Parathyroid adenoma (tissue), 2 donors: ENCODE data around the gene POU2AF2.

Experiments used
- H2AFZ ChIP-seq: fragments of 300-600 bp; sonication (generic); one replicate; pipeline ENCODE4 v1.7.0; 2017; ENCODE audit warnings: antibody characterized with exemption, mild to moderate bottlenecking
- H3K27ac ChIP-seq: fragments of 300-600 bp; sonication (generic); one replicate; pipeline ENCODE4 v1.7.0; 2017
- H3K27me3 ChIP-seq: fragments of 300-600 bp; sonication (generic); one replicate; pipeline ENCODE4 v1.7.0; 2017; ENCODE audit warnings: low read length; ENCODE audit not compliant: control insufficient read depth, insufficient read depth
- H3K36me3 ChIP-seq: fragments of 300-600 bp; sonication (generic); one replicate; pipeline ENCODE4 v1.7.0; 2017; ENCODE audit warnings: low read length; ENCODE audit not compliant: control insufficient read depth, insufficient read depth
- H3K4me1 ChIP-seq: fragments of 300-600 bp; sonication (generic); one replicate; pipeline ENCODE4 v1.7.0; 2017; ENCODE audit warnings: control low read depth
- H3K4me2 ChIP-seq: fragments of 300-600 bp; sonication (generic); one replicate; pipeline ENCODE4 v1.7.0; 2017; ENCODE audit warnings: low read length
- H3K4me3 ChIP-seq: fragments of 300-600 bp; sonication (generic); one replicate; pipeline ENCODE4 v1.7.0; 2017; ENCODE audit warnings: low read depth, low read length
- H3K79me2 ChIP-seq: fragments of 300-600 bp; sonication (generic); one replicate; pipeline ENCODE4 v1.7.0; 2017; ENCODE audit warnings: control low read depth
- H3K9ac ChIP-seq: fragments of 300-600 bp; sonication (generic); one replicate; pipeline ENCODE4 v1.7.0; 2017; ENCODE audit warnings: mild to moderate bottlenecking
- H3K9me3 ChIP-seq: fragments of 300-600 bp; sonication (generic); one replicate; pipeline ENCODE4 v1.7.0; 2017; ENCODE audit warnings: low read length; ENCODE audit not compliant: control insufficient read depth
- CTCF ChIP-seq: fragments of 300-600 bp; sonication (generic); IDR thresholded peaks from one replicate; pipeline ENCODE4 v1.7.0; 2017; ENCODE audit warnings: antibody characterized with exemption, mild to moderate bottlenecking
- donor health status: primary hyperparathyroidism.

The POU2AF2 gene

DNA sequence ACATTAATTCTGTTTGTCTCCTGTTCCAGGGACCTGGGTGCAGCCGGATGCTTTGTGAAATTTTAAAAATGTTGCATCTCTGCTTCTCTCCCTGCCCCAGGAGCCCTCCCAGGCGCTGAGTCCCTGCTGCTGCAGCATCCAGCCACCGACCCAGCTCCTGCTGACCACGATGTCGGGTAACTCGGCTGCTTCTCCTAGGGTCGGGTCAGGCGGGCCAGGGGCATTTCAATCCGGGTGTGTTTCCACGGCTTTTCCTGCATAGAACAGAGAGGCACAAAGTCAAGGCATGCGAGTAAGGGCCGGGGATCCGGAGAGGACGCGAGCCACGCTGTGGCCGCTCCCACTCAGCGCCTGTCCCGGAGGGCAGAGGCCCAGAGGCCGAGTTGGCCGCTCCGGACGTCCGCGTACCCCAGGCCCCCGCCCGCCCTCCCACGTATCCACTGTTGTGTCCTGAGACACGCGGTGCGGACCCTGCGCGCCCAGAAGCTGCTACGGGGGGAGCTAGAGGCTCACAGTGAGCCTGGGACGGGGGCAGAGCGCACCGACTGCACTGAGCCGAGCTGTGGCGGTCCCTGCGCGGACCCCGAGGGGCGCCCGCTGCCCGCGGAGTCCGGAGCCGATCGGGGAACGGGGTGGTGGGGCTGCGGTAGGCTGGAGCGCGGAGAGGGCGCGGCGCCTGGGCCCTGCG, 53.0 kb downstream of the POU2AF2 start, which contains the start of gene POU2AF3:
POU2AF3 (plus strand) TSS at position 134 of the 688 bp plus-strand sequence; CDS start at position 170, 36 bp downstream.
- Histone ChIP-seq H3K4me1 (peaks cover 24% of the 10 kb centered on the region), H3K9me3 (no peaks in the 10 kb centered on the region), H3K27me3 (no peaks in the 10 kb centered on the region), H3K36me3 (no peaks in the 10 kb centered on the region), H3K9ac (peak within 1 kb of the TSS; percentile 80), H3K79me2 (no peaks in the 10 kb centered on the region), H3K4me3 (peak within 1 kb of the TSS; percentile 72), H3K27ac (peak within 1 kb of the TSS; percentile 96), H2AFZ (peak within 1 kb of the TSS; percentile 94), H3K4me2 (peak within 1 kb of the TSS; percentile 78)
- TF ChIP-seq CTCF, result no peak

GRCh38 chr11:111299101-111300026, 53.8 kb downstream of the POU2AF2 start:
- peak overlapping the region; percentile 96 for H3K27ac ChIP-seq
- H3K79me2 ChIP-seq, result no peaks in the 10 kb centered on the region
- H3K9me3 ChIP-seq, result no peaks in the 10 kb centered on the region
- H3K4me3 ChIP-seq, result peak overlapping the region; percentile 72
- H3K36me3 ChIP-seq, result no peaks in the 10 kb centered on the region
- peaks cover 19% of the 10 kb centered on the region for H3K4me1 ChIP-seq
- H3K4me2 ChIP-seq, result peak overlapping the region; percentile 78
- H3K27me3 ChIP-seq, result no peaks in the 10 kb centered on the region
- peak; percentile 61 for TF ChIP-seq CTCF
- peak overlapping the region; percentile 80 for H3K9ac ChIP-seq
- peak overlapping the region; percentile 94 for H2AFZ ChIP-seq

- Histone ChIP-seq H3K4me3 (peak overlapping the region; percentile 72), H3K4me1 (peaks cover 17% of the 10 kb centered on the region), H3K36me3 (no peaks in the 10 kb centered on the region), H3K27me3 (no peaks in the 10 kb centered on the region), H3K27ac (peak overlapping the region; percentile 96), H3K9ac (no peak overlapping the region), H3K79me2 (no peaks in the 10 kb centered on the region), H2AFZ (peak overlapping the region; percentile 42), H3K4me2 (peak overlapping the region; percentile 78), H3K9me3 (no peaks in the 10 kb centered on the region)
- no peak for TF ChIP-seq CTCF
These were observed 55.0 kb downstream of the POU2AF2 start for GRCh38 chr11:111300569-111300968.

DNA sequence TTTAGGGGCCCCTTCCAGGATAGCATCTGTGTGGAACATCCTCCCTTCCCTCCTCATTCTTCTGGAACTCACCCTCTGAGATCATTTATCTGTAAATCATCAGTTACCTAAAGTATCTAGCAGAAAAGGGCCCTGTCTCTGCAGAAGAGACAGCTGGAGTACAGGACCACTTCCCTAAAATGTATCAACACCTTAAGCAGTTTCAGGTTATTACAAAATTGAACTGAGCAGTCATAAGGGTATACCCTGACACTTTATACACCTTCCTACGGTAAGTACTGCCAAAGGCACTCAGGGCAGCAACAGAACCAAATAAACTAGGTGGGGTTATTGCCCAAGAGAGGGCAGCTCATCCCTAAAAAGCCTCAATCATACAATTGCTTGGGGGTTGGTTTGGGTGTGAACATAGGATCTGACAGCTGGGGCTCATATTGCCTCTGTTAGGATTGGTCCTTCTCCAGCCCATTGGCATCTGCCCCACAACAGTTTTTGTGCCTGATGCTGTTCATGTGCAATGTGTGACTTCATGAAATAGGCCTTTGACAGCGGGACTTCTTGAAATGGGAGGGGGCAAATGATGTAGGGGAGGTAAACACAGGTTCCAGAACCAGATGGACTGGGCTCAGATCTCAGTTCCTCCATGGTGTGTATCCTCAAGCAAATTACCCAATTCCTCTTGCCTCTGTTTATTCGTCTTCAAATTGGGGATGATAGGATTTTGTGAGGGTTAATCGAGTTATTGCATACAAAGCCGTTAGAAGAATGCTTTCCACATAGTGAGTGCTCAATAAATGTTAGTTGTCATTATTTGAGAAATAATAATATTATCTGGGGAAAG, 55.7 kb downstream of the POU2AF2 start:
- no peak overlapping the region for H2AFZ ChIP-seq
- H3K9me3 ChIP-seq, result no peaks in the 10 kb centered on the region
- peak overlapping the region; percentile 78 for H3K4me2 ChIP-seq
- no peaks in the 10 kb centered on the region for H3K79me2 ChIP-seq
- H3K36me3 ChIP-seq, result no peaks in the 10 kb centered on the region
- TF ChIP-seq CTCF, result no peak
- H3K27ac ChIP-seq, result peak overlapping the region; percentile 96
- peaks cover 17% of the 10 kb centered on the region for H3K4me1 ChIP-seq
- no peaks in the 10 kb centered on the region for H3K27me3 ChIP-seq
- H3K4me3 ChIP-seq, result peak overlapping the region; percentile 72
- H3K9ac ChIP-seq, result no peak overlapping the region
